Retinal pigment epithelial cell (primary cell): ENCODE data around the gene GYPC.

Experiments
- DNase-seq: peaks from one replicate; pipeline ENCODE4 v3.0.0-alpha.2; 2010; ENCODE audit warnings: low read depth
- H3K4me3 ChIP-seq: 2 replicates; pipeline ENCODE4 v1.5.1; 2011; ENCODE audit warnings: mild to moderate bottlenecking, low read length, control low read depth, moderate library complexity
- TF ChIP-seq, protein P1 (sequence below): conservative IDR thresholded peaks from 2 replicates; pipeline ENCODE4 v1.5.1; 2011; ENCODE audit warnings: low read depth, low read length, control low read depth, inconsistent platforms

GYPC gene

DNA sequence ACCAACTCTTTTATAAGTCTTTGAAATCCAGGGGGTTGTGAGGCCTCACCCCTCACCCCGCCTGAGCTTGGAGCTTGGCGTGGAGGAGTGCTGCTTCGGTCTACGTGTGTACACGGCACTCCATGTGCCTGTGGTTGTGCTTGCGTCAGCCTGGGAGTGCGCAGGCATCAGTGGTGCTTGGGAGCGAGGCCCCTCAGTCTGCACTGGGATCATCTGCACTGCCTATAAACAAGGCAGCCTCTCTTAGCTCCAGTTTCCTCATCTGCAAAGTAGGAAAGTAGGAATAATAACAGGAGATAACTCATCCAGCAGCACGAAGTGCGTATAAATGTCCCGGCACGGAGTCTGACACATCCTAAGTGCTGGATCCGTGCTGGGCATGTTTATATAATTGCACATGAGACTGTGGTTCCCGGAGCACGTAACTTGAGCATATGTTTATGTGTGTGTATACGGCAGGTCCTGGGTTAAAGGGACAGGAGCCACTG lies 1.2 kb downstream of the GYPC start:
- TF ChIP-seq, protein P1, sequence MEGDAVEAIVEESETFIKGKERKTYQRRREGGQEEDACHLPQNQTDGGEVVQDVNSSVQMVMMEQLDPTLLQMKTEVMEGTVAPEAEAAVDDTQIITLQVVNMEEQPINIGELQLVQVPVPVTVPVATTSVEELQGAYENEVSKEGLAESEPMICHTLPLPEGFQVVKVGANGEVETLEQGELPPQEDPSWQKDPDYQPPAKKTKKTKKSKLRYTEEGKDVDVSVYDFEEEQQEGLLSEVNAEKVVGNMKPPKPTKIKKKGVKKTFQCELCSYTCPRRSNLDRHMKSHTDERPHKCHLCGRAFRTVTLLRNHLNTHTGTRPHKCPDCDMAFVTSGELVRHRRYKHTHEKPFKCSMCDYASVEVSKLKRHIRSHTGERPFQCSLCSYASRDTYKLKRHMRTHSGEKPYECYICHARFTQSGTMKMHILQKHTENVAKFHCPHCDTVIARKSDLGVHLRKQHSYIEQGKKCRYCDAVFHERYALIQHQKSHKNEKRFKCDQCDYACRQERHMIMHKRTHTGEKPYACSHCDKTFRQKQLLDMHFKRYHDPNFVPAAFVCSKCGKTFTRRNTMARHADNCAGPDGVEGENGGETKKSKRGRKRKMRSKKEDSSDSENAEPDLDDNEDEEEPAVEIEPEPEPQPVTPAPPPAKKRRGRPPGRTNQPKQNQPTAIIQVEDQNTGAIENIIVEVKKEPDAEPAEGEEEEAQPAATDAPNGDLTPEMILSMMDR: no peak
- no peak for DNase-seq
- H3K4me3 ChIP-seq: peak overlapping the region; percentile 58

DNA sequence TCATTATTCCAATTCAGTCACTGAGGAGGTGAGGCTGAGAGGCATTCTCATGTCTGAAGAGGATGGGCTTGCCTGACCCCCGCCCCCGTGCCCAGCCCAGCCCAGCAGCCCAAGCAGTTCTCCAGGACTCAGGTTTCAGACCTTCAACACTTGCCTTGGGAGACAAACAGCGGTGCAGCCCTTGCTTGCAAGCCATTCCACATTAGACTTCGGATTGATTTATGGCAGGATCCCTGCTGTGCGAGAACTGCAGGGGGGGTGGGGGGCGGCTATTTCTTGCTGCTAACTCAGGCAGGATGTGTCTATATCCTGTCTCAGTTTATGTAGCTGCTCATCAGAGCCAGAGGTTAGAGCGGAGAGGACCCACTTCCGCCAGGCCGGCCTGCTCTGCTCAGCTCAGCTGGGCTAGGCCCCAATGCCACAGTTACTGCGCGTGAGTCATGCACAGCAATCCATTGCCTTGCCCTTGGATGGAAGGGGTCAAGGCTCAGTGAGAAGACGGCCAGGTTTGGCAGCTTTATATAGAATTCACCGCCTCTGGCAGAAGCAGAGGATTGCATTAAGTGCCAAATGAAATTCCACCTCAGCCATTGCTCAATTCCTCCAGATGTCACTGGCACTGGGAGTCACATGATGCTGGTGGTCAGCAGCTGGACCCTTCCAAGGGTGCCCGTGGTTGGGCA lies 1.8 kb downstream of the GYPC start:
- peak; percentile 69 for DNase-seq
- TF ChIP-seq, protein P1: no peak
- no peak overlapping the region for H3K4me3 ChIP-seq

DNA sequence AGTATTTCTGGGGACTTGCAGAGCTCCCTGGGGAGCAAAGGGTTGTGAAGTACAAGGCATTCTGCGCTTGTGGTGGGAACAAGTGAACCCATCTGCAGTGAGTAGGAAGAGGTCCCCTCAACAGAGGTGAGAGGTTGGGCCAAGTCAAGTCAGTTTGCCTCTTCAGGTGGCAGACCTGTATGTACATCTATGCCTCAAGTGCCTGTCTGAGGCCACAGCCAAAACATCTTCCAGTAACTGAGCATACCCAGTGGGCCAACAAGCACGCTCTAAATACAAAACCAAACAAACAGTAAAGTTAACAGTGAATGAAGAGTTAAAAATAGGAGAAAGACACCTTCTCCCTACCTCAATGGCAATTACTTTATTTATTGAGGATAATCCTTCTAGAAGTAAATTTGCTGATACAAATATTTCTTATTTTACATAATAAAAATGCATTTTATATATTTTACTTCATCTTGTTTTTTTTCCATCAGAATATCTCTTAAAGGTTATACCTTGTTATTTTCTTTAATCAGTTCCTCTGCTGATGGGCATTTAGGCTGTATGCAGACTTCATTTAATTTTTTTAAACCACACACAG lies 2.5 kb downstream of the GYPC start:
- no peak overlapping the region for H3K4me3 ChIP-seq
- no peak for DNase-seq
- TF ChIP-seq, protein P1: no peak

DNA sequence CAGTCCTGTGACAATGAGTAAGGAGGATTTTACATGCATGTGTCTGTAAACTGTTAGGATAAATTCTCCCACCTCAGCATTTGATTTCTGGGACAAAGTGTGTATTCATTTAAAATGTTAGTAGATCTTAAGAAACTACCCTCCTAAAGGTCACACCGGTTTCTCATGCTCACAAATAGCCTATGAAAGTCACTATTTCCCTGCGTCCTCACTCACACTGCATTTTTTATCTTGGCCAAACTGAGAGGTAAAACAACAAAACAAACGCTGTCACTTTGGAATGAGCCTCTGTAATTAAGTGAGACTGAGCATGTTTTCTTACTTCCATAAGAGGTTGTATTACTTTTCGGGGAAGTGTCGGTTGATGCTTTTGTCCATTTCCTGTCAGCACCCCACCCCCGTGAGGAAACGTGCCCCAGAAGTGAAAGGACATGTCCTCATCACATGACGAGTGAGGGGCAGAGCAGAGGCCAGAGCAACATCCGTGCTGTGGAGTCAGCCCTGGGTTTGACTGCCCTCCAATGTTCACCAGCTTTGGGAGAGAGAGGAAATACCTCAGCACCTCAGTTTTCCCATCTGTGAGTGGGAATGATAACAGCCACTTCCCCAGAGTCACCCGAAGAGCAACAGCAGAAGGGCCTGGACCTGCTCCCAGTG lies 3.1 kb downstream of the GYPC start:
- DNase-seq: peak; percentile 21
- TF ChIP-seq, protein P1: no peak
- H3K4me3 ChIP-seq: no peak overlapping the region

DNA sequence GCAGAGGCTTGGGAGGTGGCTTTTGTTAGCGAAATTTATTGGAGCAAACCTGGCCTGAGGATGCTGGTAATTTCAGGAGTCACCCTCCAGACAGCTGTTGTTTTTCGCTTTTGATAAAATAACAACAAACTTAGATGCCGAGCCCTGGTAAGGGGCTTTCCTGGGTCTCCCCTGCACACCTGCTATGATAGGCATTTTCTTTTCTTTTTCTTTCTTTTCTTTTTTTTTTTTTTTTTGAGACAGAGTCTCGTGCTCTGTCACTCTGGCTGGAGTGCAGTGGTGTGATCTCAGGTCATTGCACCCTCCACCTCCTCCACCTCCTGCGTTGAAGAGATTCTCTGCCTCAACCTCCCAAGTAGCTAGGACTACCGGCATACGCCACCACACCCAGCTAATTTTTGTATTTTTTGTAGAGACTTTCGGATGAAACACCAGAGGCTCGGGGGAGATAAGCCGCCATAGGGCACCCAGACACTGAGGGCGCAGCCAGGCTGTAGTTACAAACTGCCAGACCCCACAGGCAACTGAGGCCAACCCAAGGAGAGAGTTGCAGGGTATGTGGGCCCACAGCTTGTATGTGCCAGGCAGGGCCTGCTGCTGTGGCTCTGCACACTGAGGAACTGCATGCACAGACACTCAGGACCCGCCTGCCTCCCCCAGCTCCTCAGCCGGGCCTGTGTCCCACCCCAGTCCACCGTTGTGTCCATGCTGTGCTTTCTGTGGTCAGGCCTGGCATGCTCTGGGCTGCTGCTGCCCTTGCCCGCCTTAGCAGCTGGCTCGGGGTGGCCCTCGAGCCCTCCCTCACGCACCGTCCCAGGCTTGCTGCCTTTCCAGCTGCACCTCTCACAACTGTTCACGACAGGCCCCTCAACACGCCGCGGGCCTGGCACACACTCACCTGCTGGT lies 3.9 kb downstream of the GYPC start:
- no peak for DNase-seq
- TF ChIP-seq, protein P1: no peak
- no peak overlapping the region for H3K4me3 ChIP-seq

DNA sequence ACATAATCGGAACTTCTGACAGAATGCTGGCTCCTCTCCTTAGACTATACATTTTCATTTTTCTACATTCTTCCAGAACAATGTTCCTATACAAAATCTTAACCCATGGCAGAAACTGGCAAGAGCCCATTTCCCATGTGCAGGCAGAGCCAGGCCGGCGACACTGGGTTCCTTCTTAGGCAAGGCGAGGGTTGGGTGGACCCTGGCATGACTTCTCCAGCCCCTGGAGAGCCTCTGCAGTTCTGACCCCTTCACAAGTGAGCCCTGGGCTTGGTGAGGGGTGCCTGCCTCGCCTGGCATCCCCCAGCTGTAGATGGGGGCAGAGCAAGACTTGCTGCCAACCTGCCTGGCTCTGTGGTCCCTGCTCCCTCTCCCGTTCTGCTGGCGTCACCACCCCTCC lies 5.0 kb downstream of the GYPC start:
- TF ChIP-seq, protein P1: no peak
- DNase-seq: no peak
- no peak overlapping the region for H3K4me3 ChIP-seq
